Upper lobe of right lung (tissue), 1 donor: ENCODE results near the gene ADGRV1. TPM values are rescaled to one million over a fixed set of nuclear protein-coding genes. Genes with fewer than 3 reads are reported as not detected.

Experiments used
- ATAC-seq: fragments of 200-7000 bp; cut with Tn5 transposase; one replicate; pipeline ENCODE4 v1.9.1; 2020; ENCODE audit warnings: mild to moderate bottlenecking, moderate library complexity
- DNase-seq: peaks from one replicate; pipeline ENCODE4 v3.0.0-alpha.2; 2020
- H3K27ac ChIP-seq: fragments of 200-600 bp; one replicate; pipeline ENCODE4 v1.8.0; 2022
- H3K27me3 ChIP-seq: fragments of 200-600 bp; one replicate; pipeline ENCODE4 v1.8.0; 2022; ENCODE audit warnings: mild to moderate bottlenecking
- H3K36me3 ChIP-seq: fragments of 200-600 bp; one replicate; pipeline ENCODE4 v1.8.0; 2022
- H3K4me1 ChIP-seq: fragments of 200-600 bp; one replicate; pipeline ENCODE4 v1.8.0; 2022
- H3K4me3 ChIP-seq: fragments of 200-600 bp; one replicate; pipeline ENCODE4 v1.8.0; 2022; ENCODE audit warnings: mild to moderate bottlenecking
- H3K9me3 ChIP-seq: fragments of 200-600 bp; one replicate; pipeline ENCODE4 v1.8.0; 2022
- CTCF ChIP-seq: fragments of 200-600 bp; IDR thresholded peaks from one replicate; pipeline ENCODE4 v1.8.0; 2022; ENCODE audit warnings: antibody characterized with exemption
- intact Hi-C: fragments of 100-400 bp; cut with DNase I; formaldehyde crosslinking; loops from one replicate; pipeline ENCODE4 v1.11.0; 2022
- long read RNA-seq: library from polyadenylated mRNA; unstranded; transcript quantifications from one replicate; pipeline ENCODE4 v2.0.0, GENCODE V29; 2021
- total RNA-seq: library from RNA; stranded (reverse); fragmentation: NEBNext Ultra II Directional; extraction: Animal tissue kit (Norgen Biotek cat#: 25700); gene quantifications from one replicate; pipeline ENCODE4 v1.2.1, GENCODE V29; 2021
- donor health status: DM: no; HTN: yes; CAD: no; lungs with severe emphysema.

Gene ADGRV1
- total RNA-seq = 47.1 TPM
- long read RNA-seq, partial matches to known transcripts = 5 of 5 reads
- long read RNA-seq, other reads (novel, unspliced or antisense) = 0 of 5 reads

- Histone ChIP-seq H3K27me3 (peaks cover 54% of the 10 kb centered on the region), H3K27ac (peak within 1 kb of the TSS; percentile 74)
- DNase-seq = peak; percentile 95
These were observed at the start of gene ADGRV1 for GRCh38 chr5:90558344-90559192. TSS of gene ADGRV1 (plus strand) at chr5:90558797. CDS start at chr5:90558896, 99 bp downstream.

GRCh38 chr5:90510438-90510837 lies 48.2 kb upstream of the ADGRV1 start:
- TF ChIP-seq CTCF = no peak
- DNase-seq = no peak
- no peaks in the 10 kb centered on the region for H3K4me1 ChIP-seq
- no peak for ATAC-seq
- H3K36me3 ChIP-seq = no peaks in the 10 kb centered on the region
- H3K4me3 ChIP-seq = no peak overlapping the region
- no peaks in the 10 kb centered on the region for H3K9me3 ChIP-seq
- intact Hi-C loops = no loop called here
- H3K27me3 ChIP-seq = no peaks in the 10 kb centered on the region
- H3K27ac ChIP-seq = no peak overlapping the region

More at GRCh38 chr5:90558344-90559192, at the start of gene ADGRV1:
- intact Hi-C loops = no loop called here
- TF ChIP-seq CTCF = no peak
- peak; percentile 99 for ATAC-seq
- no peaks in the 10 kb centered on the region for H3K36me3 ChIP-seq
- peak within 1 kb of the TSS; percentile 47 for H3K4me3 ChIP-seq
- peaks cover 8% of the 10 kb centered on the region for H3K4me1 ChIP-seq
- H3K9me3 ChIP-seq = no peaks in the 10 kb centered on the region

GRCh38 chr5:90514520-90514919 lies 44.1 kb upstream of the ADGRV1 start:
- Histone ChIP-seq H3K27me3 (no peaks in the 10 kb centered on the region), H3K27ac (no peak overlapping the region), H3K4me1 (no peaks in the 10 kb centered on the region), H3K4me3 (no peak overlapping the region), H3K9me3 (no peaks in the 10 kb centered on the region), H3K36me3 (peaks cover 17% of the 10 kb centered on the region)
- intact Hi-C loops = no loop called here
- no peak for TF ChIP-seq CTCF
- DNase-seq (no peak), ATAC-seq (no peak)

GRCh38 chr5:90518661-90519060 lies 39.9 kb upstream of the ADGRV1 start:
- Histone ChIP-seq H3K27me3 (no peaks in the 10 kb centered on the region), H3K36me3 (peaks cover 58% of the 10 kb centered on the region), H3K4me3 (no peak overlapping the region), H3K4me1 (no peaks in the 10 kb centered on the region), H3K27ac (no peak overlapping the region), H3K9me3 (no peaks in the 10 kb centered on the region)
- intact Hi-C loops = no loop called here
- no peak for TF ChIP-seq CTCF
- DNase-seq (no peak), ATAC-seq (no peak)

- H3K27me3 ChIP-seq = no peaks in the 10 kb centered on the region
- H3K27ac ChIP-seq = no peak overlapping the region
- no peak for DNase-seq
- peaks cover 62% of the 10 kb centered on the region for H3K36me3 ChIP-seq
- intact Hi-C loops = no loop called here
- H3K4me3 ChIP-seq = no peak overlapping the region
- ATAC-seq = no peak
- TF ChIP-seq CTCF = no peak
- H3K9me3 ChIP-seq = no peaks in the 10 kb centered on the region
- H3K4me1 ChIP-seq = no peaks in the 10 kb centered on the region
These were observed 39.5 kb upstream of the ADGRV1 start for GRCh38 chr5:90519081-90519480.
